Transverse colon (tissue), 4 donors: ENCODE data around the gene MED12L. TPM values are rescaled to one million over a fixed set of nuclear protein-coding genes. Genes with fewer than 3 reads are reported as not detected.

Experiments used
- DNase-seq: peaks from one replicate; pipeline ENCODE4 v3.0.0-alpha.2; 2019
- H3K27ac ChIP-seq, 4 donors: fragments of 200-600 bp; sonication (generic); 2 replicates each; pipeline ENCODE4 v1.5.1; 2016 to 2018; ENCODE audit warnings: inconsistent platforms in 4 of 4
- H3K27me3 ChIP-seq: fragments of 200-600 bp; sonication (generic); 2 replicates; pipeline ENCODE4 v1.5.1; 2017; ENCODE audit warnings: inconsistent platforms
- H3K36me3 ChIP-seq, 4 donors: fragments of 200-600 bp; sonication (generic); 2 replicates each; pipeline ENCODE4 v1.5.1; 2017 to 2019; ENCODE audit warnings: inconsistent platforms in 4 of 4
- H3K4me1 ChIP-seq, 4 donors: fragments of 200-600 bp; sonication (generic); 2 replicates each; pipeline ENCODE4 v1.5.1; 2017 to 2020; ENCODE audit warnings: inconsistent platforms in 4 of 4
- H3K4me3 ChIP-seq, 4 donors: fragments of 200-600 bp; sonication (generic); 1 replicate in 1 of 4; 2 replicates in 3 of 4; pipeline versions ENCODE4 v1.5.1 to v1.6.1; 2017 to 2019; ENCODE audit warnings: inconsistent platforms in 4 of 4
- H3K9me3 ChIP-seq, 2 donors: fragments of 200-600 bp; sonication (generic); 2 replicates each; pipeline ENCODE4 v1.5.1; 2017 to 2019; ENCODE audit warnings: inconsistent platforms in 2 of 2
- EP300 ChIP-seq: sonication (generic); formaldehyde crosslinking; IDR thresholded peaks from one replicate; pipeline ENCODE4 v1.6.1; 2017; ENCODE audit warnings: antibody characterized with exemption, low read depth
- POLR2A ChIP-seq: fragments of 450-650 bp; IDR thresholded peaks from one replicate; pipeline ENCODE4 v1.6.1; 2016; ENCODE audit warnings: antibody characterized with exemption, mild to moderate bottlenecking, moderate library complexity
- POLR2AphosphoS5 ChIP-seq, 3 donors: sonication (generic); formaldehyde crosslinking; IDR thresholded peaks; one replicate each; pipeline ENCODE4 v1.6.1; 2016; ENCODE audit warnings: antibody characterized with exemption in 3 of 3
- WGBS, 2 donors: methylation state at CpG; one replicate each; pipeline ENCODE4 v1.1.5; 2018; ENCODE audit warnings: low coverage in 1 of 2; 5-methylcytosine and 5-hydroxymethylcytosine counted together
- in situ Hi-C, 4 donors: fragments of 200-750 bp; cut with MboI; loops; one replicate each; pipeline versions ENCODE4 v1.15.0 to v1.15.1; 2017; ENCODE audit warnings: low sequenced_read_pairs in 3 of 4, low pct_ligation_motif_present in 1 of 4, low pct_unique_long_range_greater_than_20kb in 1 of 4
- intact Hi-C: fragments of 100-400 bp; cut with DNase I; formaldehyde crosslinking; loops from one replicate; pipeline ENCODE4 v1.15.1; 2023; ENCODE audit warnings: low total_unique reads
- total RNA-seq, 4 donors: library from RNA; depleted of rRNA; stranded (reverse); fragments of >200 nt; gene quantifications; one replicate each; pipeline ENCODE4 v1.1.0, GENCODE V29; 2016
- TF ChIP-seq, protein P1 (sequence below), 5 experiments: fragments of 200-600 bp in 3 of 5; fragments of 450-650 bp in 2 of 5; sonication (generic) in 3 of 5; IDR thresholded peaks; 1 replicate in 2 of 5; 2 replicates in 3 of 5; pipeline ENCODE4 v1.5.1; 2016 to 2017; ENCODE audit warnings: antibody characterized with exemption in 5 of 5, inconsistent platforms in 3 of 5, mild to moderate bottlenecking in 2 of 5, moderate library complexity in 1 of 5

The MED12L gene
- total RNA-seq, 4 donors from 2014 or later, result under 0.01 to 8.6 (median 0.64) TPM

DNA sequence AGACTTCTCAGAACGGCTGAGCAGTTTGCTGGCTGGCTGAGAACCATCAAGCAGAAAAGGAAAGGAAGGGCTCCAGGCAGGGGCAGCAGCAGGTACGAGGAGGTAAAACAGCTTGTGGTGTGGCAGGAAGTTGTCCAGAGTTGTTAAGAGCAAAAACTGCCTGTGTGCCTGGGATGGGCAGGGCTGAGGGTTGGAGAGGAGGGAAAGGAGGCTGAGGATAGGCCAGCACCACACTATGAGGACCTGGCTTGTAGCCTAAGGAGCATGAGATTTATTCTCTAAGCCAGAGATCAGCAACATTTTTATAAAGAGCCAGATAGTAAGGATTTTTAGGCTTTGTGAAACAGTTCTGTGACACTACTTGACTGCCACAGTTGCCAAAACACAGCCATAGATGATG is 367.4 kb downstream of the MED12L start:
- TF ChIP-seq, protein P1, sequence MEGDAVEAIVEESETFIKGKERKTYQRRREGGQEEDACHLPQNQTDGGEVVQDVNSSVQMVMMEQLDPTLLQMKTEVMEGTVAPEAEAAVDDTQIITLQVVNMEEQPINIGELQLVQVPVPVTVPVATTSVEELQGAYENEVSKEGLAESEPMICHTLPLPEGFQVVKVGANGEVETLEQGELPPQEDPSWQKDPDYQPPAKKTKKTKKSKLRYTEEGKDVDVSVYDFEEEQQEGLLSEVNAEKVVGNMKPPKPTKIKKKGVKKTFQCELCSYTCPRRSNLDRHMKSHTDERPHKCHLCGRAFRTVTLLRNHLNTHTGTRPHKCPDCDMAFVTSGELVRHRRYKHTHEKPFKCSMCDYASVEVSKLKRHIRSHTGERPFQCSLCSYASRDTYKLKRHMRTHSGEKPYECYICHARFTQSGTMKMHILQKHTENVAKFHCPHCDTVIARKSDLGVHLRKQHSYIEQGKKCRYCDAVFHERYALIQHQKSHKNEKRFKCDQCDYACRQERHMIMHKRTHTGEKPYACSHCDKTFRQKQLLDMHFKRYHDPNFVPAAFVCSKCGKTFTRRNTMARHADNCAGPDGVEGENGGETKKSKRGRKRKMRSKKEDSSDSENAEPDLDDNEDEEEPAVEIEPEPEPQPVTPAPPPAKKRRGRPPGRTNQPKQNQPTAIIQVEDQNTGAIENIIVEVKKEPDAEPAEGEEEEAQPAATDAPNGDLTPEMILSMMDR (IDR thresholded peaks at IDR 0.05), result no peak
- TF ChIP-seq POLR2AphosphoS5 (IDR thresholded peaks at IDR 0.05) (no peak), EP300 (no peak), POLR2A (no peak)
- no peak overlapping the region for H3K4me3 ChIP-seq
- no peaks in the 10 kb centered on the region for H3K27me3 ChIP-seq
- no peaks in the 10 kb centered on the region for H3K36me3 ChIP-seq
- in situ Hi-C loops (no loop called here), intact Hi-C loops (no loop called here)
- H3K9me3 ChIP-seq, result no peaks in the 10 kb centered on the region
- H3K4me1 ChIP-seq, result peaks cover 0 to 14% (median 3%) of the 10 kb centered on the region in 4 donors
- 20 to 34% methylated on average over 2 of the region's 2 CpGs for WGBS, 2 donors
- peak overlapping the region in 2 of 4 donors; percentile 21 to 45 for H3K27ac ChIP-seq
- peak; percentile 33 for DNase-seq

GRCh38 chr3:151456065-151456464 is 370.6 kb downstream of the MED12L start:
- intact Hi-C loops (no loop called here), in situ Hi-C loops (no loop called here)
- Histone ChIP-seq H3K36me3 (no peaks in the 10 kb centered on the region), H3K27ac (no peak overlapping the region), H3K27me3 (peaks cover 5% of the 10 kb centered on the region), H3K4me3 (no peak overlapping the region), H3K4me1 (peaks cover 5 to 31% (median 8%) of the 10 kb centered on the region in 4 donors), H3K9me3 (no peaks in the 10 kb centered on the region)
- no peak for TF ChIP-seq EP300
- TF ChIP-seq POLR2AphosphoS5 (IDR thresholded peaks at IDR 0.05), result no peak
- TF ChIP-seq POLR2A, result no peak
- TF ChIP-seq, protein P1 (IDR thresholded peaks at IDR 0.05), result no peak
- WGBS, 2 donors, result 45 to 49% methylated on average over 3 of the region's 3 CpGs
- DNase-seq, result no peak

- no peak overlapping the region for H3K4me3 ChIP-seq
- H3K27me3 ChIP-seq, result peaks cover 12% of the 10 kb centered on the region
- no peak for DNase-seq
- TF ChIP-seq POLR2A, result no peak
- TF ChIP-seq, protein P1 (IDR thresholded peaks at IDR 0.05), result no peak
- no peak for TF ChIP-seq EP300
- no peak for TF ChIP-seq POLR2AphosphoS5 (IDR thresholded peaks at IDR 0.05)
- H3K9me3 ChIP-seq, result no peaks in the 10 kb centered on the region
- intact Hi-C loops, result no loop called here
- 43 to 78% methylated on average over 2 to 3 of the region's 3 CpGs for WGBS, 2 donors
- no peak overlapping the region for H3K27ac ChIP-seq
- in situ Hi-C loops, result no loop called here
- peaks cover 0 to 24% (median 8%) of the 10 kb centered on the region in 4 donors for H3K4me1 ChIP-seq
- H3K36me3 ChIP-seq, result no peaks in the 10 kb centered on the region
These were observed 373.9 kb downstream of the MED12L start for GRCh38 chr3:151459358-151459757.

GRCh38 chr3:151460228-151460627 is 374.8 kb downstream of the MED12L start:
- Histone ChIP-seq H3K27ac (no peak overlapping the region), H3K27me3 (peaks cover 12% of the 10 kb centered on the region), H3K36me3 (no peaks in the 10 kb centered on the region), H3K4me1 (peaks cover 0 to 24% (median 8%) of the 10 kb centered on the region in 4 donors), H3K4me3 (peak overlapping the region in 3 of 4 donors; percentile 44 to 65 (median 49)), H3K9me3 (no peaks in the 10 kb centered on the region)
- in situ Hi-C loops (no loop called here), intact Hi-C loops (loop anchor here (10.0 kb wide), 1 partner anchor 465 kb away; no protein-coding TSS in a partner anchor)
- 27 to 29% methylated on average over 1 to 2 of the region's 2 CpGs for WGBS, 2 donors
- DNase-seq, result no peak
- TF ChIP-seq, protein P1 (IDR thresholded peaks at IDR 0.05), result no peak
- TF ChIP-seq EP300 (no peak), POLR2AphosphoS5 (IDR thresholded peaks at IDR 0.05) (no peak), POLR2A (no peak)
